ENCODE results near the gene SRC.

DNA sequence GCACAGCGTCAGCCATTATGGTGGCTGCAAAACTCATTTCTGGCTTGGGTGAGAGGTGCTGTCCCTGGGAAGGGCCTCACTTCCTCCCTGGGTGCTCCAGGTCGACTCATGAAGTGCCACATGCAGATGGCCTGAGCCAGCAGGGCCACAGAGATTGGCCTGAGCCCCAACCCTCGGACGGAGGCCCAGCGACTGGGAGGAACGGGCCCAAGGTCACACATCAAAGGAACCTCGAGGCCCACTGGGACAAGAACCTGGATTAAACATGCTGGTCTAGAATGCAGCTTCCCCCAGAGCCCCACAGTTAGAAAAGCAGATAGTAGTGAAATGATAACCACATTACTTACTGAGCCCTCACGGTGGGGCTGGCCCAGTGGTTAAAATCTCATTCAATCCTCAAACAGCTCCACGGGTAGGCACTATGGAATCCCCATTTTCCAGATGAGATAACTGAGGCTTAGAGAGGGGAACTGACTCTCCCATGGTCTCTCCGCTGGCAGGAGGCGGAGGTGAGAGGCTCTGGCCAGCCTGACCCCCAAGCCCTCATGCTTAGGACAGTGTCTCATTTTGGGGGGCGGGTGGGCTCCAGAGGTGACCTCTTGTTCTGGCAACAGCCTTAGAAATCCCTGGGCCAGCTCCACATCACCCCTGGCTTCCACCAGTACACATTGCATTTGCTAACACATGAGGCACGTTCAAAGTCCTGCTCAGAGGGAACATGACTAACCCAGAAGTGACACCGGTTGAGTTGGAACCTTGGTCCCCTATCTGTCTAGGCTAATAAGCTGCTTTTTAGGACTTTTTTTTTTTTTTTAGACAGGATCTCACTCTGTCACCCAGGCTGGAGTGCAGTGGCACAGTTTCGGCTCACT is 53.0 kb downstream of the SRC start:
- TF ChIP-seq JUN (IDR thresholded peaks at IDR 0.05; ENCODE audit: borderline replicate concordance, insufficient read depth, insufficient read length, low read depth) (no peak), CTCF (IDR thresholded peaks at IDR 0.05; ENCODE audit: extremely low read depth in 1 of 2, insufficient read depth in 1 of 2, low read depth in 1 of 2, low read length in 2 of 2) (no peak)

Data from endothelial cell of umbilical vein (primary cell).